NCI-H2081 (cell line): Measurements from ENCODE around the gene MST1R.
"Not testable (repeated sequence)": the region's sequence is repeated elsewhere in the genome, so short reads cannot be mapped to it uniquely, and the experiment has no call there.

Experiments used
- DNase-seq, 2 experiments: peaks; one replicate each; lab custom pipeline; 2025; lab: John Stamatoyannopoulos, UW

The MST1R gene

GRCh38 chr3:49911611-49912010, 7.9 kb upstream of the MST1R start:
- DNase-seq, result no peak

- no peak for DNase-seq
Observed at GRCh38 chr3:49911124-49911420, 7.4 kb upstream of the MST1R start.

GRCh38 chr3:49910409-49911123, 6.9 kb upstream of the MST1R start:
- DNase-seq, result no peak

GRCh38 chr3:49908373-49909199, 4.9 kb upstream of the MST1R start:
- DNase-seq, result no peak

- peak; percentile 43 to 51 for DNase-seq
Observed at GRCh38 chr3:49906073-49906743, 2.5 kb upstream of the MST1R start.

- DNase-seq, result not testable (repeated sequence)
Observed at GRCh38 chr3:49904448-49904847, 775 bp upstream of the MST1R start.

- DNase-seq, result peak in 1 of 2 experiments; percentile 5
Observed at GRCh38 chr3:49902511-49903345, 945 bp downstream of the MST1R start.

- DNase-seq, result no peak
Observed at GRCh38 chr3:49901366-49902339, 2.0 kb downstream of the MST1R start.

- DNase-seq, result peak; percentile 38 to 71
Observed at GRCh38 chr3:49900491-49901153, 3.1 kb downstream of the MST1R start.

GRCh38 chr3:49899815-49900214, 3.9 kb downstream of the MST1R start:
- no peak for DNase-seq

- DNase-seq, result no peak
Observed at GRCh38 chr3:49898991-49899390, 4.7 kb downstream of the MST1R start.

- DNase-seq, result no peak
Observed at GRCh38 chr3:49896345-49896744, 7.3 kb downstream of the MST1R start.

- no peak for DNase-seq
Observed at GRCh38 chr3:49895791-49896190, 7.9 kb downstream of the MST1R start.

GRCh38 chr3:49889296-49889695, 14.4 kb downstream of the MST1R start:
- no peak for DNase-seq

GRCh38 chr3:49886922-49887265, 16.8 kb downstream of the MST1R start:
- DNase-seq, result no peak

- no peak for DNase-seq
Observed at GRCh38 chr3:49883998-49884397, 19.7 kb downstream of the MST1R start.

GRCh38 chr3:49882166-49882565, 21.5 kb downstream of the MST1R start:
- DNase-seq, result no peak

GRCh38 chr3:49880581-49881315, 22.9 kb downstream of the MST1R start:
- DNase-seq, result no peak

- no peak for DNase-seq
Observed at GRCh38 chr3:49879721-49880120, 24.0 kb downstream of the MST1R start.

GRCh38 chr3:49878686-49879085, 25.0 kb downstream of the MST1R start:
- no peak for DNase-seq
